Fibroblast of skin of left biceps (primary cell): ENCODE data around the gene MYBPC3.

Experiments
- DNase-seq, 2 experiments: peaks; one replicate each; pipeline ENCODE4 v3.0.0-alpha.2; 2013; ENCODE audit warnings: low read depth in 2 of 2

MYBPC3 gene

GRCh38 chr11:47352556-47352955, at the start of gene MYBPC3:
MYBPC3 (minus strand) TSS chr11:47352702; CDS start chr11:47352647, 55 bp downstream.
- DNase-seq, result no peak

GRCh38 chr11:47400768-47401279, 48.3 kb upstream of the MYBPC3 start:
- no peak for DNase-seq

- DNase-seq, result no peak
Observed at GRCh38 chr11:47399860-47400767, 47.6 kb upstream of the MYBPC3 start.

GRCh38 chr11:47398551-47398950, 46.0 kb upstream of the MYBPC3 start:
- DNase-seq, result no peak

- DNase-seq, result no peak
Observed at GRCh38 chr11:47398011-47398410, 45.5 kb upstream of the MYBPC3 start.

- no peak for DNase-seq
Observed at GRCh38 chr11:47396049-47396320, 43.5 kb upstream of the MYBPC3 start.

- DNase-seq, result no peak
Observed at GRCh38 chr11:47395223-47396048, 42.9 kb upstream of the MYBPC3 start.

GRCh38 chr11:47394322-47395222, 42.1 kb upstream of the MYBPC3 start:
- DNase-seq, result no peak

GRCh38 chr11:47394050-47394321, 41.5 kb upstream of the MYBPC3 start:
- DNase-seq, result no peak

- no peak for DNase-seq
Observed at GRCh38 chr11:47393163-47394049, 40.9 kb upstream of the MYBPC3 start.

- DNase-seq, result no peak
Observed at GRCh38 chr11:47392546-47393162, 40.2 kb upstream of the MYBPC3 start.

- DNase-seq, result no peak
Observed at GRCh38 chr11:47391711-47392432, 39.4 kb upstream of the MYBPC3 start.

- DNase-seq, result no peak
Observed at GRCh38 chr11:47391077-47391583, 38.6 kb upstream of the MYBPC3 start.

- no peak for DNase-seq
Observed at GRCh38 chr11:47390422-47390760, 37.9 kb upstream of the MYBPC3 start.

GRCh38 chr11:47389577-47390421, 37.3 kb upstream of the MYBPC3 start:
- no peak for DNase-seq

GRCh38 chr11:47388697-47389576, 36.4 kb upstream of the MYBPC3 start:
- DNase-seq, result no peak

- DNase-seq, result no peak
Observed at GRCh38 chr11:47387944-47388696, 35.6 kb upstream of the MYBPC3 start.
